Loucy (cell line): ENCODE measurements around the gene FRMD5.

Source experiments
- H2AFZ ChIP-seq: fragments of 200-600 bp; sonication (generic); 2 replicates; pipeline ENCODE4 v1.6.0; 2016; ENCODE audit warnings: antibody characterized with exemption, mild to moderate bottlenecking, low read length, moderate library complexity
- H3F3A ChIP-seq: fragments of 200-600 bp; 2 replicates; pipeline ENCODE4 v1.6.0; 2016; ENCODE audit warnings: antibody characterized with exemption, low read depth, mild to moderate bottlenecking
- H3K27me3 ChIP-seq: fragments of 200-600 bp; sonication (generic); 2 replicates; pipeline ENCODE4 v1.6.1; 2014; ENCODE audit warnings: low read length, mild to moderate bottlenecking; ENCODE audit not compliant: insufficient read depth, poor library complexity, severe bottlenecking
- H3K36me3 ChIP-seq: fragments of 200-600 bp; sonication (generic); 2 replicates; pipeline ENCODE4 v1.6.1; 2016; ENCODE audit warnings: low read length; ENCODE audit not compliant: insufficient read depth
- H3K4me1 ChIP-seq: fragments of 200-600 bp; sonication (generic); 2 replicates; pipeline ENCODE4 v1.5.1; 2014; ENCODE audit warnings: low read length, mild to moderate bottlenecking; ENCODE audit not compliant: insufficient read depth, poor library complexity, severe bottlenecking
- H3K4me2 ChIP-seq: fragments of 200-600 bp; sonication (generic); 2 replicates; pipeline ENCODE4 v1.6.0; 2014; ENCODE audit warnings: antibody characterized with exemption, low read length, low read depth, mild to moderate bottlenecking; ENCODE audit not compliant: poor library complexity, severe bottlenecking
- H3K4me3 ChIP-seq: fragments of 200-600 bp; sonication (generic); 2 replicates; pipeline ENCODE4 v1.5.1; 2014; ENCODE audit warnings: low read length, mild to moderate bottlenecking, mixed read lengths; ENCODE audit not compliant: poor library complexity, severe bottlenecking
- H3K79me2 ChIP-seq: fragments of 200-600 bp; sonication (generic); 2 replicates; pipeline ENCODE4 v1.6.1; 2014; ENCODE audit warnings: low read length; ENCODE audit not compliant: insufficient read depth
- H3K9ac ChIP-seq: fragments of 200-600 bp; sonication (generic); 2 replicates; pipeline ENCODE4 v1.6.0; 2014; ENCODE audit warnings: mild to moderate bottlenecking, low read depth, low read length, moderate library complexity; ENCODE audit not compliant: poor library complexity, severe bottlenecking
- H3K9me2 ChIP-seq: fragments of 200-600 bp; sonication (generic); replicated peaks from 2 replicates; pipeline ENCODE4 v1.6.1; 2016; ENCODE audit warnings: low read depth, low read length, mixed read lengths
- H3K9me3 ChIP-seq: fragments of 200-600 bp; sonication (generic); 2 replicates; pipeline ENCODE4 v1.6.1; 2014; ENCODE audit warnings: mild to moderate bottlenecking, antibody characterized with exemption, low read length, low read depth; ENCODE audit not compliant: insufficient read depth
- H4K20me1 ChIP-seq: fragments of 200-600 bp; sonication (generic); 2 replicates; pipeline ENCODE4 v1.6.0; 2014; ENCODE audit warnings: antibody characterized with exemption, low read length, mild to moderate bottlenecking; ENCODE audit not compliant: insufficient read depth, poor library complexity, severe bottlenecking
- CTCF ChIP-seq: fragments of 200-600 bp; sonication (generic); conservative IDR thresholded peaks from 2 replicates; pipeline ENCODE4 v1.5.1; 2014; ENCODE audit warnings: mild to moderate bottlenecking, antibody characterized with exemption, low read length
- EZH2phosphoT487 ChIP-seq: fragments of 200-600 bp; IDR thresholded peaks from 2 replicates; pipeline ENCODE4 v1.6.1; 2018; ENCODE audit warnings: antibody characterized with exemption, mild to moderate bottlenecking, moderate library complexity, borderline replicate concordance

FRMD5 gene

GRCh38 chr15:43939070-43939469 lies 256.0 kb downstream of the FRMD5 start:
- Histone ChIP-seq H2AFZ (no peak overlapping the region), H3K27me3 (no peaks in the 10 kb centered on the region), H3K4me2 (no peak overlapping the region), H4K20me1 (no peaks in the 10 kb centered on the region), H3K36me3 (no peaks in the 10 kb centered on the region), H3K9me3 (no peaks in the 10 kb centered on the region), H3K9ac (no peak overlapping the region), H3K4me3 (no peak overlapping the region), H3K4me1 (no peaks in the 10 kb centered on the region), H3F3A (no peaks in the 10 kb centered on the region), H3K79me2 (no peaks in the 10 kb centered on the region), H3K9me2 (no peaks in the 10 kb centered on the region)
- TF ChIP-seq CTCF (peak; percentile 63), EZH2phosphoT487 (no peak)

- Histone ChIP-seq H3K4me1 (no peaks in the 10 kb centered on the region), H3K36me3 (no peaks in the 10 kb centered on the region), H3K9me3 (no peaks in the 10 kb centered on the region), H3K4me3 (no peak overlapping the region), H3F3A (no peaks in the 10 kb centered on the region), H3K9me2 (no peaks in the 10 kb centered on the region), H3K27me3 (no peaks in the 10 kb centered on the region), H3K9ac (no peak overlapping the region), H3K79me2 (no peaks in the 10 kb centered on the region), H4K20me1 (no peaks in the 10 kb centered on the region), H2AFZ (no peak overlapping the region), H3K4me2 (no peak overlapping the region)
- TF ChIP-seq CTCF (no peak), EZH2phosphoT487 (no peak)
Measured at GRCh38 chr15:43934480-43934879, 260.6 kb downstream of the FRMD5 start.

GRCh38 chr15:43932907-43933306 lies 262.2 kb downstream of the FRMD5 start:
- no peaks in the 10 kb centered on the region for H3K4me1 ChIP-seq
- no peaks in the 10 kb centered on the region for H3F3A ChIP-seq
- H3K4me3 ChIP-seq = no peak overlapping the region
- no peaks in the 10 kb centered on the region for H3K9me2 ChIP-seq
- TF ChIP-seq CTCF (no peak), EZH2phosphoT487 (no peak)
- no peaks in the 10 kb centered on the region for H3K36me3 ChIP-seq
- no peak overlapping the region for H3K9ac ChIP-seq
- H3K27me3 ChIP-seq = no peaks in the 10 kb centered on the region
- H2AFZ ChIP-seq = no peak overlapping the region
- no peaks in the 10 kb centered on the region for H4K20me1 ChIP-seq
- H3K79me2 ChIP-seq = no peaks in the 10 kb centered on the region
- no peak overlapping the region for H3K4me2 ChIP-seq
- no peaks in the 10 kb centered on the region for H3K9me3 ChIP-seq
